Stimulated activated CD8-positive, alpha-beta memory T cell treated with anti-CD3 and anti-CD28 coated beads, Interleukin-12 subunit alpha, Interleukin-12 subunit beta, amount 100 ng/mL, for 24 hours (primary cell): Measurements from ENCODE around the gene NAPEPLD.
"Not testable (repeated sequence)": the region's sequence is repeated elsewhere in the genome, so short reads cannot be mapped to it uniquely, and the experiment has no call there.

Source experiments
- DNase-seq: peaks from one replicate; pipeline ENCODE4 v3.0.0-alpha.2; 2020; ENCODE audit errors: extremely low read depth

Gene NAPEPLD

DNA sequence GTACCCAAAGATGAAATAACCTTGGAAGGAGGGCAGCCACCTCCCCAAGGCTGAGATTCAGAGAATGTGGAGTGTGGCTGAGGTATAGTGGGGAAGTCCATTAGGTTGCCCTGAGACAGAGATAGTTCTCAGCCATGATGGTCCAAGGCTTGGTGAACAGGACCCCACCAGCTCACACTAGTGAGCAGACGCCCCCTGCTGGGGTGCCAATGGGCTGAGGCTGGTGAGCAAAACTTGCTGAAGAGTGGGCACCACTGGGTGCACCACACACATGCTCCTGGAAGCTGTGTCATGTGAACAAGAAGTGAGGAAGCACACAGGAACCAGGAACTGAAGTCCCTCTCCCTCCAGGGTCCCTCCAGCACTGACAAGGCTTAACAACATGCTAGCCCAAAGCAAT lies 83.2 kb downstream of the NAPEPLD start:
- DNase-seq, result no peak

- no peak for DNase-seq
These were observed 85.0 kb downstream of the NAPEPLD start for GRCh38 chr7:103063895-103064294.

GRCh38 chr7:103059471-103059870 lies 89.4 kb downstream of the NAPEPLD start:
- no peak for DNase-seq

DNA sequence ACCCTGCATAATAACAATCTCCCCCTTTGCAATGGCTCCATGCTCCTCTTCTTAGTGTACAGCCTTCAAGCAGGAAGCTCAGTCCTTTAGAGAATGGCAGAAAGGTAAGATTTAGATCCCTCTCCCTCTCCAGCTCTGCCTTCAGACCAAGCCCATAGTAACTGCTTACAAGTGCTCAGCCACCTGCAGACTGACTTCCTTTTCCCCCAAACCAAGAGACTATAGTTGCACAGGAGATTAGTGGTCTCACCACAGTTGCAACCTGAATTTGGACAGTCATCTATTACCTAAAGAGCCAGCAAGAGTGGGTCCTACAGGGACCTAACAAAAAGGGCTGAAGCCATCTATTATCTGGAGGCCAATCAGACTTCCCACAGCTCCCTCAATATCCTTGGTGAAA lies 90.8 kb downstream of the NAPEPLD start:
- no peak for DNase-seq

- DNase-seq, result not testable (repeated sequence)
These were observed 92.9 kb downstream of the NAPEPLD start for GRCh38 chr7:103056006-103056405.

- DNase-seq, result no peak
These were observed 97.4 kb downstream of the NAPEPLD start for GRCh38 chr7:103051519-103051918.
